Middle frontal gyrus (tissue), 1 donor: ENCODE measurements around the gene PRTFDC1.
"Not testable (repeated sequence)": the region's sequence is repeated elsewhere in the genome, so short reads cannot be mapped to it uniquely, and the experiment has no call there.

Experiments used
- DNase-seq: peaks from one replicate; pipeline ENCODE4 v3.0.0-alpha.2; 2015; ENCODE audit warnings: low spot score; ENCODE audit errors: extremely low spot score

PRTFDC1 gene

GRCh38 chr10:24849501-24850299, 102.7 kb downstream of the PRTFDC1 start:
- DNase-seq = no peak

GRCh38 chr10:24849051-24849450, 103.4 kb downstream of the PRTFDC1 start:
- DNase-seq = peak; percentile 7

GRCh38 chr10:24848195-24848594, 104.2 kb downstream of the PRTFDC1 start:
- DNase-seq = peak; percentile 4

- no peak for DNase-seq
Measured at GRCh38 chr10:24847112-24848070, 105.0 kb downstream of the PRTFDC1 start.

GRCh38 chr10:24844742-24845141, 107.7 kb downstream of the PRTFDC1 start:
- no peak for DNase-seq

- DNase-seq = no peak
Measured at GRCh38 chr10:24843256-24843655, 109.2 kb downstream of the PRTFDC1 start.

- no peak for DNase-seq
Measured at GRCh38 chr10:24842856-24843255, 109.5 kb downstream of the PRTFDC1 start.

- no peak for DNase-seq
Measured at GRCh38 chr10:24841530-24841929, 110.9 kb downstream of the PRTFDC1 start.

GRCh38 chr10:24840784-24841183, 111.6 kb downstream of the PRTFDC1 start:
- no peak for DNase-seq

GRCh38 chr10:24837781-24838180, 114.6 kb downstream of the PRTFDC1 start:
- not testable (repeated sequence) for DNase-seq

- DNase-seq = no peak
Measured at GRCh38 chr10:24834869-24835268, 117.5 kb downstream of the PRTFDC1 start.

GRCh38 chr10:24826009-24826408, 126.4 kb downstream of the PRTFDC1 start:
- no peak for DNase-seq

- DNase-seq = no peak
Measured at GRCh38 chr10:24825551-24825950, 126.9 kb downstream of the PRTFDC1 start.

- DNase-seq = no peak
Measured at GRCh38 chr10:24824536-24824935, 127.9 kb downstream of the PRTFDC1 start.

- DNase-seq = no peak
Measured at GRCh38 chr10:24824124-24824523, 128.3 kb downstream of the PRTFDC1 start.

GRCh38 chr10:24822590-24822989, 129.8 kb downstream of the PRTFDC1 start:
- peak; percentile 63 for DNase-seq

GRCh38 chr10:24821986-24822385, 130.4 kb downstream of the PRTFDC1 start:
- no peak for DNase-seq

GRCh38 chr10:24816868-24817396, 135.5 kb downstream of the PRTFDC1 start:
- DNase-seq = no peak

GRCh38 chr10:24814568-24815313, 137.7 kb downstream of the PRTFDC1 start:
- no peak for DNase-seq

- DNase-seq = no peak
Measured at GRCh38 chr10:24813856-24814255, 138.6 kb downstream of the PRTFDC1 start.

GRCh38 chr10:24806262-24806661, 146.1 kb downstream of the PRTFDC1 start:
- DNase-seq = no peak
